ENCODE results near the gene CNOT3.
"Not testable (repeated sequence)": the region's sequence is repeated elsewhere in the genome, so short reads cannot be mapped to it uniquely, and the experiment has no call there.

Gene CNOT3

GRCh38 chr19:54189735-54190502, 52.4 kb downstream of the CNOT3 start:
- DNase-seq (ENCODE audit: insufficient read length, low spot score) = no peak
- FAIRE-seq = no peak
- no peak for TF ChIP-seq CTCF (IDR thresholded peaks at IDR 0.05; ENCODE audit: insufficient read depth, missing control alignments)

GRCh38 chr19:54190503-54191010, 53.0 kb downstream of the CNOT3 start:
- no peak for FAIRE-seq
- TF ChIP-seq CTCF (IDR thresholded peaks at IDR 0.05; ENCODE audit: insufficient read depth, missing control alignments) = no peak

GRCh38 chr19:54191011-54191810, 53.6 kb downstream of the CNOT3 start, which contains the start of gene TSEN34:
TSEN34 (plus strand) TSS chr19:54191308; CDS start chr19:54191365, 57 bp downstream.
- DNase-seq (ENCODE audit: insufficient read length, low spot score) (no peak), FAIRE-seq (no peak)
- no peak for TF ChIP-seq CTCF (IDR thresholded peaks at IDR 0.05; ENCODE audit: insufficient read depth, missing control alignments)

More at GRCh38 chr19:54190503-54191010, 53.0 kb downstream of the CNOT3 start:
- no peak for DNase-seq (ENCODE audit: insufficient read length, low spot score)

- DNase-seq (ENCODE audit: insufficient read length, low spot score) = no peak
- no peak for TF ChIP-seq CTCF (IDR thresholded peaks at IDR 0.05; ENCODE audit: insufficient read depth, missing control alignments)
- FAIRE-seq = no peak
Measured at GRCh38 chr19:54191811-54192453, 54.4 kb downstream of the CNOT3 start.

- TF ChIP-seq CTCF (IDR thresholded peaks at IDR 0.05; ENCODE audit: insufficient read depth, missing control alignments) = no peak
- FAIRE-seq (no peak), DNase-seq (ENCODE audit: insufficient read length, low spot score) (no peak)
Measured at GRCh38 chr19:54193011-54193410, 55.4 kb downstream of the CNOT3 start.

GRCh38 chr19:54194463-54194862, 56.9 kb downstream of the CNOT3 start:
- not testable (repeated sequence) for FAIRE-seq; DNase-seq (ENCODE audit: insufficient read length, low spot score)

- FAIRE-seq = no peak
- DNase-seq (ENCODE audit: insufficient read length, low spot score) = no peak
- no peak for TF ChIP-seq CTCF (IDR thresholded peaks at IDR 0.05; ENCODE audit: insufficient read depth, missing control alignments)
Measured at GRCh38 chr19:54196536-54196935, 59.0 kb downstream of the CNOT3 start.
